Body of pancreas (tissue), 4 donors: ENCODE measurements around the gene LMBRD1.

Experiments used
- POLR2A ChIP-seq, 3 donors: fragments of 450-650 bp; IDR thresholded peaks; one replicate each; pipeline ENCODE4 v1.6.1; 2016; ENCODE audit warnings: antibody characterized with exemption in 3 of 3, mild to moderate bottlenecking in 2 of 3
- TF ChIP-seq, protein P1 (sequence below), 7 experiments: fragments of 450-650 bp in 4 of 7; fragments of 200-600 bp in 3 of 7; sonication (generic) in 3 of 7; IDR thresholded peaks; one replicate each; pipeline ENCODE4 v1.5.1; 2016 to 2019; ENCODE audit warnings: antibody characterized with exemption in 7 of 7

DNA sequence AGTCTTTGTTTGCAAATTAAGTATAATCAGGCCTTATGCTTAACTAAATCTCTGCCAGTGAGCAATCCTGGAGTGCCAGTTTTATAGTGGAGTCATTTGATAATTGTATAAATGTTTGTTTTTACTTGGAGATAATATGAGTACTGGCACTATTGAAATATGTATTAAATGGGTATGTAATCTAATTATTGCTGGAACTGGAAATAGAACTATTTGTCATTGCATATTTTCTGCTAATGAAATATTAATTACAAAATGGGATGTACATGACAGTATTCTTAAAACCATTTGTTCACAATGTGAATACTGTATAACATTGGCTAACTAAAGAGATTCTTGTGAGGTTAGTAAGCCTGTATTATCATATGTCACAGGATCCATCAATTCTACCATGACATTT, 20.5 kb upstream of the LMBRD1 start:
- TF ChIP-seq, protein P1, sequence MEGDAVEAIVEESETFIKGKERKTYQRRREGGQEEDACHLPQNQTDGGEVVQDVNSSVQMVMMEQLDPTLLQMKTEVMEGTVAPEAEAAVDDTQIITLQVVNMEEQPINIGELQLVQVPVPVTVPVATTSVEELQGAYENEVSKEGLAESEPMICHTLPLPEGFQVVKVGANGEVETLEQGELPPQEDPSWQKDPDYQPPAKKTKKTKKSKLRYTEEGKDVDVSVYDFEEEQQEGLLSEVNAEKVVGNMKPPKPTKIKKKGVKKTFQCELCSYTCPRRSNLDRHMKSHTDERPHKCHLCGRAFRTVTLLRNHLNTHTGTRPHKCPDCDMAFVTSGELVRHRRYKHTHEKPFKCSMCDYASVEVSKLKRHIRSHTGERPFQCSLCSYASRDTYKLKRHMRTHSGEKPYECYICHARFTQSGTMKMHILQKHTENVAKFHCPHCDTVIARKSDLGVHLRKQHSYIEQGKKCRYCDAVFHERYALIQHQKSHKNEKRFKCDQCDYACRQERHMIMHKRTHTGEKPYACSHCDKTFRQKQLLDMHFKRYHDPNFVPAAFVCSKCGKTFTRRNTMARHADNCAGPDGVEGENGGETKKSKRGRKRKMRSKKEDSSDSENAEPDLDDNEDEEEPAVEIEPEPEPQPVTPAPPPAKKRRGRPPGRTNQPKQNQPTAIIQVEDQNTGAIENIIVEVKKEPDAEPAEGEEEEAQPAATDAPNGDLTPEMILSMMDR (IDR thresholded peaks at IDR 0.05), result no peak
- no peak for TF ChIP-seq POLR2A (IDR thresholded peaks at IDR 0.05)
